Measurements from ENCODE around the gene MAP3K7. TPM values are rescaled to one million over a fixed set of nuclear protein-coding genes. Genes with fewer than 3 reads are reported as not detected.

MAP3K7 gene
- total RNA-seq, 1 donor from 2014 or later: 22.0 TPM

- ATAC-seq (no peak), DNase-seq (no peak)
- no peak for TF ChIP-seq CTCF (IDR thresholded peaks at IDR 0.05)
- H3K27me3 ChIP-seq (ENCODE audit: low read depth): no peaks in the 10 kb centered on the region
- H3K9me3 ChIP-seq: no peaks in the 10 kb centered on the region
- H3K36me3 ChIP-seq: no peaks in the 10 kb centered on the region
- peaks cover 23% of the 10 kb centered on the region for H3K4me1 ChIP-seq
- H3K4me3 ChIP-seq: peak overlapping the region; percentile 97
- intact Hi-C loops (cut with DNase I): no loop called here
- no peak overlapping the region for H3K27ac ChIP-seq
Measured at GRCh38 chr6:90584636-90585255, 2.1 kb downstream of the MAP3K7 start.

GRCh38 chr6:90583836-90584481, 2.9 kb downstream of the MAP3K7 start:
- Histone ChIP-seq H3K9me3 (no peaks in the 10 kb centered on the region), H3K27ac (no peak overlapping the region), H3K4me1 (peaks cover 23% of the 10 kb centered on the region), H3K36me3 (no peaks in the 10 kb centered on the region), H3K4me3 (no peak overlapping the region), H3K27me3 (ENCODE audit: low read depth) (no peaks in the 10 kb centered on the region)
- TF ChIP-seq CTCF (IDR thresholded peaks at IDR 0.05): no peak
- no peak for DNase-seq
- intact Hi-C loops (cut with DNase I): no loop called here
- no peak for ATAC-seq

- no peak for DNase-seq
- TF ChIP-seq CTCF (IDR thresholded peaks at IDR 0.05): no peak
- no peaks in the 10 kb centered on the region for H3K9me3 ChIP-seq
- H3K27ac ChIP-seq: no peak overlapping the region
- no peak overlapping the region for H3K4me3 ChIP-seq
- intact Hi-C loops (cut with DNase I): no loop called here
- H3K4me1 ChIP-seq: peaks cover 23% of the 10 kb centered on the region
- no peak for ATAC-seq
- no peaks in the 10 kb centered on the region for H3K36me3 ChIP-seq
- no peaks in the 10 kb centered on the region for H3K27me3 ChIP-seq (ENCODE audit: low read depth)
Measured at GRCh38 chr6:90583179-90583835, 3.6 kb downstream of the MAP3K7 start.

GRCh38 chr6:90581146-90581545, 5.7 kb downstream of the MAP3K7 start:
- no peaks in the 10 kb centered on the region for H3K9me3 ChIP-seq
- no peak for ATAC-seq
- no peak for TF ChIP-seq CTCF (IDR thresholded peaks at IDR 0.05)
- no peak for DNase-seq
- no peaks in the 10 kb centered on the region for H3K36me3 ChIP-seq
- H3K27ac ChIP-seq: no peak overlapping the region
- no peaks in the 10 kb centered on the region for H3K27me3 ChIP-seq (ENCODE audit: low read depth)
- no peak overlapping the region for H3K4me3 ChIP-seq
- intact Hi-C loops (cut with DNase I): no loop called here
- H3K4me1 ChIP-seq: peaks cover 19% of the 10 kb centered on the region

- no peaks in the 10 kb centered on the region for H3K27me3 ChIP-seq (ENCODE audit: low read depth)
- no peaks in the 10 kb centered on the region for H3K9me3 ChIP-seq
- ATAC-seq: no peak
- no peak for TF ChIP-seq CTCF (IDR thresholded peaks at IDR 0.05)
- no peak for DNase-seq
- no peaks in the 10 kb centered on the region for H3K36me3 ChIP-seq
- no peak overlapping the region for H3K4me3 ChIP-seq
- H3K4me1 ChIP-seq: peaks cover under 1% of the 10 kb centered on the region
- no peak overlapping the region for H3K27ac ChIP-seq
- intact Hi-C loops (cut with DNase I): no loop called here
Measured at GRCh38 chr6:90578894-90579549, 7.8 kb downstream of the MAP3K7 start.
